ENCODE measurements around the gene RAB3C.

The RAB3C gene

GRCh38 chr5:58891086-58891970 is 308.5 kb downstream of the RAB3C start:
- peak; percentile 57 to 64 for DNase-seq

DNA sequence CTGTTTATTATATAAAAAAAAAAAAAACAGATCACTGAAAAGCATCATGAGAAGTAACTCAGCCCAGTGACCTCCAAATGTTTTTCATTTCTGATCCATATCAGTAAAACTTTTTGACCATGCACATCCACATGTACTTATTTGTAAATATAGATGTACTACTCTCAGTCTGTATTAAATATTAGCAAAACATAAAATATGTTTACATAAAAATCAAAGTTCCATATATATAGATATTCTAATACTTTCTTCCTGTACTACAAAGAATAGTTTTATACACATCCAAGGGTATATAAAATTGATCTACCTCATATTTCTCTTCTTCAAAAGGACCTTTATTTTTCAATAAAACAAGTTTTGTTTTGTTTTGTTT is 309.1 kb downstream of the RAB3C start:
- DNase-seq: no peak

DNA sequence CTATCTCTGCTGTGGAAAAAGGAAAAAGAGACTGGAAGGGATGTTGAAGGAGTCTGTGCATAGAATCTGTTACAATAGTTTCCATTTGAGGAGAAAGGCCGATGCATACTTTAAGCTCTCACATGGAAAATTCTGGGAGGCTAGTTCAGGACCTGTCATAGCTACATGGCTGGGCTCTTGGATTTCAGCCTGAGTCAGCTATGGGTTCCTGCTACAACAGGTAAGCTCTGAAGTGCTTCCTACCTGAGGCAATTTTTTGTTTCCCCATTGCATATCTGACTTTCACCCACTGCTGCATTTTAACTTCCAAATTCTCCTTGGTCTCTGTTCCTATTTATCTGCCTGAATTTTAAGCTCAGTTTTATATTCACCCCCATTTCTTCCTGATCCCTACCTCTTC is 310.7 kb downstream of the RAB3C start:
- no peak for DNase-seq

DNA sequence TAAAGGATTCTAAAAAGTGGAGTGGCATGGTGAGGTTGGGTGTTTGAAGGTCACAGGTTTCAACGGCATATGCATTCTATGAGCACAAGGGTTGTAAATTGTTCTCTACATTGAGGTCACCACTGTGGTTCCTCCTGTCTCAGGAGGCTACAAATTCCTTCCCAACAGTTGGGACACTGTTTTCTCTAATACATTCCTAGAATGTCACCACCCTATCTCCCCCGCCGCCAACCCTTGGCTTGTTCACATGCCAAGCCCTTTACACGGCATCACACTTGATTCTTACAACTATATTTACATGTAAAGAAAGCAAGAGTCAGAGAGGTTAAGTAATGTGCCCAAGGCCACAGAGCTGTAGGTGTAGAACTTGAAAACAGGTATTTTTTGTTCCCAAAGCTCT is 315.1 kb downstream of the RAB3C start:
- DNase-seq: no peak

- no peak for DNase-seq
These were observed 315.7 kb downstream of the RAB3C start for GRCh38 chr5:58898538-58898937.

DNA sequence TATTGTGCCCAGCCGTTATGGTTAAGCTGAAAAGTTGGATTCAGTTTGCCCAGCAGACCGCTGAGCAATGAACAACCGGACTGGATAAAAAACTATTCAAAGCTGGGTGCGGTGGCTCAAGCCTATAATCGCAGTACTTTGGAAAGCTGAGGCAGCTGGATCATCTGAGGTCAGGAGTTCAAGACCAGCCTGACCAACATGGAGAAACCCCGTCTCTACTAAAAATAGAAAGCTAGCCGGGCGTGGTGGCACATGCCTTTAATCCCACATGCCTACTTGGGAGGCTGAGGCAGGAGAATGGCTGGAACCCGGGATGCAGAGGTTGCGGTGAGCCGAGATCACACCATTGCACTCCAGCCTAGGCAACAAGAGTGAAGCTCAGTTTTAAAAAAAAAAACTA is 318.4 kb downstream of the RAB3C start:
- DNase-seq: no peak

DNA sequence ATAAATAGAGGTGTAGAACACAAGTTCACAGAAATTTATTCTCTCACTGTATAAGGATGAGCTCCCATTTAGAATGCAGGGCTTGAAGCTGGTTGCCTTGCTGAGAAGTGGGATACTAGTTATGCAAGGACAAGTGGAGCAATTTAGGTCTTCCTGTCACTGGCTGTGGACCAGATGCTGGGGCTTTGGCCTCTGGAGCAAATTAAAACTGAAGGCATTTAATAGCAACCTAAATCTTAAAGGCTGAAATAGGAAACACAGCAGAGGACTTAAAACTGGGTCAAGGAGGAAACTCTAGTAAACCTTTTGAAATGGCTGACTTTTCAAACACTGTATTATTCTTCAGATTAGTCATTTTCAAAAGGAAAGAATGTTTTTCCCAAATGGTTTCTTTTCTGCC is 319.4 kb downstream of the RAB3C start:
- no peak for DNase-seq

DNA sequence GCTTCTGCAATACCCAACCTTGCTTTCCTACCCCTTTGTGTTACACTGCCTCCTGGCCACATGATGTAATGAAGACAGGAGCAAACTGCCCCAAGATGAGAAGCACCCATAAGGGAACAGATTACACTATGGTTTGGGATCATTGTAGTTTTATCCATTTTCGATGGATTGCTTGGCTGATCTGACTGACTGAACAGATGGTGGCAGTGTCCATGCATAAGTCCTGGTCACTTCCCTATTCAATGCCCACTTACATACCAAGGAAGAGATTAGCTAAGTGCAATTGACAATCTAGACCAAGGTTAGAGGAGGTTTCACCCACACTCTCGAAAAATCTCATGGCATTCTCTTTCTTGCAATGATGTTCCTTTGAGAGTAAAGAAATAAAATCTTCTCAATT is 319.9 kb downstream of the RAB3C start:
- DNase-seq: no peak

DNA sequence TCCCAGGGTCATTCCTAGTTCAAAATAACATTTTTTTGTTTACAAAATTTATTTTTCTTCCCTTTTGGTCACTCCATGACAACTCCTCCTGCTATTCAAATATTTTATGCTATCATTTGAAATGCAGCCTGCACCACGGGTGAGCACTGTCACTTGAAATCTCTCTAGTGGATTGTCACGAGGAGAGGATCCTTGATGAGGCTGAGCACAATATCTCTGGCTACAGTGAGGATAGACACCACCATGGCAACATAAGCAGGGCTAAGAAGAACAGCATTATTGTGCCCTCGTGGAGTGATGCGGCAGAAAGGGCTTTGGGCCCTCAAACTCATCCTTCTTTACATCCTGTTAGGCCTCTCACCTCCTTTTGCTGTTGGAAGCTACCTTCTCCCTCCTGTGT is 321.9 kb downstream of the RAB3C start:
- no peak for DNase-seq

DNA sequence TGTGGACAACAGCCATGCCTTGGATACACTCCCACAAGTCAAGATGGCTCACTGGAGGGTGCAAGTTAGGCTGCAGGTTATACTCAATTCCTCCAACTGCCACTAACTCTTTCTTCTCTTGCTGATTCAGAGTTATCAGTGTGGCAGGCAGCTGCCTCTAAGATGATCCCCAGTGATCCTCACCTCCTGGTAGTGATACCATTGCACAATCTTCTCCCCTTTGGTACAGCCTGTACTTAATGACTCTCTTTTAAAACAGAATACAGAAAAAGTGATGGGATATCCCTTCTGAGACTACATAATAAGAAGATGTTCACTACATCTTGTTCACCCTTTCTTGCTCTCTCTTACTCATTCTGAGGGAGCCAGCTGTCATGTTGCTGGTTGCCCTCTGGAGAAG is 323.1 kb downstream of the RAB3C start:
- no peak for DNase-seq

Data from CD4-positive, alpha-beta T cell treated with Interleukin-4 for 1 hour (primary cell).